BLaER1 treated with 17β-estradiol and CSF1 and Interleukin-3, amounts not matched to agents 10 nM and 100 nM (cell line): ENCODE data around the gene CFLAR.
A peak's percentile ranks its signal among the peaks of the same experiment; 100 is the strongest.

Source experiments
- H3K27ac ChIP-seq, 11 experiments: shearing (Covaris generic); formaldehyde crosslinking; 2 replicates each; pipeline ENCODE4 v1.8.1; 2022
- H3K27me3 ChIP-seq, 11 experiments: shearing (Covaris generic); formaldehyde crosslinking; 2 replicates each; pipeline ENCODE4 v1.8.1; 2022
- H3K36me3 ChIP-seq, 11 experiments: shearing (Covaris generic); formaldehyde crosslinking; 2 replicates each; pipeline ENCODE4 v1.8.1; 2022
- H3K4me1 ChIP-seq, 10 experiments: shearing (Covaris generic); formaldehyde crosslinking; 2 replicates each; pipeline ENCODE4 v1.8.1; 2022
- H3K4me2 ChIP-seq, 11 experiments: shearing (Covaris generic); formaldehyde crosslinking; 2 replicates each; pipeline ENCODE4 v1.8.1; 2022
- H3K4me3 ChIP-seq, 10 experiments: shearing (Covaris generic); formaldehyde crosslinking; 2 replicates each; pipeline ENCODE4 v1.8.1; 2022
- H3K9ac ChIP-seq, 11 experiments: shearing (Covaris generic); formaldehyde crosslinking; 2 replicates each; pipeline ENCODE4 v1.8.1; 2022
- H3K9me3 ChIP-seq, 11 experiments: shearing (Covaris generic); formaldehyde crosslinking; replicated peaks in 1 of 11; 2 replicates each; pipeline ENCODE4 v1.8.1; 2022
- H4K20me1 ChIP-seq, 11 experiments: shearing (Covaris generic); formaldehyde crosslinking; 2 replicates each; pipeline ENCODE4 v1.8.1; 2022
- Cebpa-rat ChIP-seq, 11 experiments: shearing (Covaris generic); IDR thresholded peaks; 2 replicates each; pipeline ENCODE4 v1.8.1; 2022

CFLAR gene

GRCh38 chr2:201215963-201216362, 100.0 kb downstream of the CFLAR start:
- H3K4me2 ChIP-seq = no peak overlapping the region
- H3K9me3 ChIP-seq = no peaks in the 10 kb centered on the region
- no peaks in the 10 kb centered on the region for H4K20me1 ChIP-seq
- no peak for TF ChIP-seq Cebpa-rat (IDR thresholded peaks at IDR 0.05)
- no peak overlapping the region for H3K4me3 ChIP-seq
- peaks cover 19 to 41% (median 33%) of the 10 kb centered on the region in 11 experiments; a peak in 21 of 22 replicates for H3K36me3 ChIP-seq
- no peaks in the 10 kb centered on the region for H3K27me3 ChIP-seq
- peaks cover 7 to 31% (median 21%) of the 10 kb centered on the region in 10 experiments; a peak in 19 of 20 replicates for H3K4me1 ChIP-seq
- no peak overlapping the region for H3K27ac ChIP-seq
- no peak overlapping the region for H3K9ac ChIP-seq

GRCh38 chr2:201216918-201217317, 101.0 kb downstream of the CFLAR start:
- Histone ChIP-seq H3K36me3 (peaks cover 19 to 41% (median 33%) of the 10 kb centered on the region in 11 experiments; a peak in 21 of 22 replicates), H3K4me3 (no peak overlapping the region), H3K4me2 (no peak overlapping the region), H3K27me3 (no peaks in the 10 kb centered on the region), H3K9me3 (no peaks in the 10 kb centered on the region), H3K9ac (no peak overlapping the region), H3K27ac (no peak overlapping the region), H3K4me1 (peaks cover 7 to 33% (median 22%) of the 10 kb centered on the region in 10 experiments; a peak in 19 of 20 replicates), H4K20me1 (no peaks in the 10 kb centered on the region)
- TF ChIP-seq Cebpa-rat (IDR thresholded peaks at IDR 0.05) = no peak

GRCh38 chr2:201218780-201219179, 102.8 kb downstream of the CFLAR start:
- H3K9me3 ChIP-seq = no peaks in the 10 kb centered on the region
- H3K27ac ChIP-seq = no peak overlapping the region; a peak in 1 of 22 replicates
- H3K4me1 ChIP-seq = peaks cover 7 to 34% (median 20%) of the 10 kb centered on the region in 10 experiments; a peak in 19 of 20 replicates
- TF ChIP-seq Cebpa-rat (IDR thresholded peaks at IDR 0.05) = no peak
- H3K9ac ChIP-seq = no peak overlapping the region
- H4K20me1 ChIP-seq = no peaks in the 10 kb centered on the region
- H3K27me3 ChIP-seq = no peaks in the 10 kb centered on the region
- H3K4me3 ChIP-seq = no peak overlapping the region
- H3K36me3 ChIP-seq = peaks cover 19 to 41% (median 33%) of the 10 kb centered on the region in 11 experiments; a peak in 21 of 22 replicates
- H3K4me2 ChIP-seq = peak overlapping the region in 3 of 11 experiments; percentile 71 to 84 (median 73); a peak in 6 of 22 replicates

GRCh38 chr2:201219328-201220096, 103.5 kb downstream of the CFLAR start:
- Histone ChIP-seq H3K27me3 (no peaks in the 10 kb centered on the region), H3K9ac (peak overlapping the region in 3 of 11 experiments; percentile 14 to 45 (median 35); a peak in 3 of 22 replicates), H3K27ac (peak overlapping the region in 3 of 11 experiments; percentile 36 to 58 (median 37); a peak in 5 of 22 replicates), H4K20me1 (no peaks in the 10 kb centered on the region), H3K36me3 (peaks cover 19 to 41% (median 33%) of the 10 kb centered on the region in 11 experiments; a peak in 21 of 22 replicates), H3K4me3 (no peak overlapping the region), H3K9me3 (no peaks in the 10 kb centered on the region), H3K4me1 (peaks cover 7 to 34% (median 20%) of the 10 kb centered on the region in 10 experiments; a peak in 19 of 20 replicates), H3K4me2 (peak overlapping the region in 7 of 11 experiments; percentile 30 to 84 (median 67); a peak in 13 of 22 replicates)
- TF ChIP-seq Cebpa-rat (IDR thresholded peaks at IDR 0.05) = no peak

- Histone ChIP-seq H3K4me1 (peaks cover 7 to 34% (median 20%) of the 10 kb centered on the region in 10 experiments; a peak in 19 of 20 replicates), H3K9ac (peak overlapping the region in 4 of 11 experiments; percentile 7 to 45 (median 20); a peak in 3 of 22 replicates), H3K9me3 (no peaks in the 10 kb centered on the region), H4K20me1 (no peaks in the 10 kb centered on the region), H3K4me3 (no peak overlapping the region), H3K36me3 (peaks cover 19 to 41% (median 33%) of the 10 kb centered on the region in 11 experiments; a peak in 21 of 22 replicates), H3K27me3 (no peaks in the 10 kb centered on the region), H3K4me2 (peak overlapping the region in 10 of 11 experiments; percentile 17 to 84 (median 45); a peak in 17 of 22 replicates), H3K27ac (peak overlapping the region in 5 of 11 experiments; percentile 5 to 58 (median 37); a peak in 4 of 22 replicates)
- no peak for TF ChIP-seq Cebpa-rat (IDR thresholded peaks at IDR 0.05)
Observed at GRCh38 chr2:201220102-201220570, 104.2 kb downstream of the CFLAR start.

GRCh38 chr2:201223089-201224073, 107.4 kb downstream of the CFLAR start:
- Histone ChIP-seq H3K9ac (no peak overlapping the region; a peak in 1 of 22 replicates), H3K4me2 (peak overlapping the region in 1 of 11 experiments; percentile 51; a peak in 2 of 22 replicates), H3K4me1 (peaks cover 7 to 48% (median 23%) of the 10 kb centered on the region in 10 experiments; a peak in 19 of 20 replicates)

More at GRCh38 chr2:201223089-201224073, 107.4 kb downstream of the CFLAR start:
- no peak for TF ChIP-seq Cebpa-rat (IDR thresholded peaks at IDR 0.05)
- Histone ChIP-seq H3K9me3 (no peaks in the 10 kb centered on the region), H3K36me3 (peaks cover 0 to 15% (median 11%) of the 10 kb centered on the region in 11 experiments; a peak in 19 of 22 replicates), H3K27me3 (no peaks in the 10 kb centered on the region), H3K4me3 (no peak overlapping the region), H3K27ac (no peak overlapping the region), H4K20me1 (no peaks in the 10 kb centered on the region)
